GM19239 (cell line): ENCODE results near the gene OPHN1.

Experiments
- DNase-seq: peaks from one replicate; pipeline ENCODE4 v3.0.0; 2011; ENCODE audit warnings: low spot score; ENCODE audit not compliant: insufficient read length
- FAIRE-seq: peaks from 2 replicates; lab custom pipeline; 2011; peaks lifted over from hg19 to GRCh38; lab: Jason Lieb, UNC

The OPHN1 gene

DNA sequence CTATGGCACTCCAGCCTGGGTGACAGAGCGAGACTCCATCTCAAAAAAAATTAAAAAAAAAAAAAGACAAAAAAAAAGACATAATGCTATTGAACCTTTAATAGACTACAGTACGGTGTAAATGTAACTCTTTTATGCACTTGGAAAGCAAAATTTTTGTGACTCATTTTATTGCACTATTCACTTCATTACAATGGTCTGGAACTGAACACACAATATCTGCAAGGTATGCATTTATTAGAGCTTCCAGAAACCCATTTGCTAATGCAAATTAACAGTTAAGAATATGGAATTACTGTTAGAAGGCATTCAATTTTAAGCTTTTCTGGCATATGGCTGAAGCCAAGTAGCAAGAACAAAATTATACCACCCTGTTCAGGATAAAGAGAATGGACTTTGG, 176.3 kb downstream of the OPHN1 start:
- DNase-seq, result no peak
- FAIRE-seq, result no peak

DNA sequence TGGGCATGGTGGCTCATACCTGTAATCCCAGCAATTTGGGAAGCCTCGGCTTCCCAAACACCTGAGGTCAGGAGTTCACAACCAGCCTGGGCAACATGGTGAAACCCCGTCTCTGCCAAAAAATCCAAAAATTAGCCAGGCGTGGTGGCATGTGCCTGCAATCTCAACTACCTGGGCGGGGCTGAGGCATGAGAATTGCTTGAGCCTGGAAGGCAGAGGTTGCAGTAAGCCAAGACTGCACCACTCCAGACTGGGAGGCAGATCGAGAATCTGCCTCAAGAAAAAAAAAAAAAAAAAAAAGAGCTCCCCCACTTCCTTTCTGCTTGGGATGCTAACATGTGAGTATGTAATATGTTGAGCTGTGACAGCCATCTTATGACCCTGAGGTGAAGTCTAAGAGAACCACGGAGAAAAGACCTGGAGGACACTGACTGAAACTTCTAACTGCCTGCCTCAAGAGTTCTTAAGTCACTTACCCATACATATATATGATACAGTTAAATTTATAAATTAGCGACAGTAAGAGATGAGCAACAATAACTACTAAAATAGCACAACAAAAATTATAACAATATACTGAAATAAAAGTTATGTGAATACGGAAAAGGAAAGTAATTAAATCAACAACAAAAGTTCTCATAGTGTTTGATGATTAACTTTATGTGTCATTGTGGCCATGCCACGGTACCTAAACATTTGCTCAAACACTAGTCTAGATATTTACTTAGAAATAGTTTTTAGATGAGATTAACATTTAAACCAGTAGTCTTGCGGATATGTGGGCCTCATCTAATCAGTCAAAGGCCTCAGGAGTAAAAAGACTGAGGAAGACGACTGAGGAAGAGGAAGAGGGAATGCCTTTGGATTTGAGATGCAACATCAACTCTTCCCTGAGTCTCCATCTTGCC, 178.3 kb downstream of the OPHN1 start:
- DNase-seq, result no peak
- no peak for FAIRE-seq

DNA sequence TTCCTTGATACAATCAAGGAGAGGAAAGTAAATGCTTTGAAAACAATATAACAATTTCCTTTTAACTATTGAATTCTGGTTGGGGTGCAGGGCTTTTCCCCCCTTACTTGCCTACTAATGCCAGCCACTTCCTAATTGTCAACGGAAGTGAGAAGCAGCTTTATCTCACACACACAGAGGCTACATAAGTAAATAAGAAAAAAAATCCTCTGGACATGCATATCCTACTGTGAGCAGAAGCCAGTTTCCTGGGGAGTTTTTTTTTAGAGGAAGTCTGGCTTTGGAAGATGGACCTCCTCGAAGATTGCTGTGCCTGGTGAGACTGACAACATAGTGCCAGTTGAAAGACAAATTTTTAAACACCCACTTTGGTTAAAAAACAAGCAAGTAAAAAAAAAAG, 180.6 kb downstream of the OPHN1 start:
- FAIRE-seq, result no peak
- DNase-seq, result no peak

DNA sequence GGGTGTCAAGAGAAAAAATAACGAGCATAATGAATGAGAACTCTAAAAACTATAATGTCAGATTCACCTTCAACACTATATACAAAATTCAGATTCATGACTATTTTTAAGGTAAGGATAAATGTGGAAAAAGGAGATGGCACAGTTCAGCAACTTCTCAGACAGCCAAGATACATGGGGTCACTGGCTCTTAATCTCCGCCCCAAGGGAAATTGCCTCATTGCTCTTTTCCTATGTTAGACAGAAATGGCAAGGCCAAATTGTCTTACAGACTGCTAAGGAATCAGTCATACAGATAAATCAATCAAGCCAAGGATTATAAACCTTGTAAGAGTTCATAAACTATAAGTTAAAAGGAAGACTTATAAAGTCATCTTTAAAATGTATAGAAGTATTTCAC, 183.4 kb downstream of the OPHN1 start:
- FAIRE-seq (no peak), DNase-seq (no peak)

DNA sequence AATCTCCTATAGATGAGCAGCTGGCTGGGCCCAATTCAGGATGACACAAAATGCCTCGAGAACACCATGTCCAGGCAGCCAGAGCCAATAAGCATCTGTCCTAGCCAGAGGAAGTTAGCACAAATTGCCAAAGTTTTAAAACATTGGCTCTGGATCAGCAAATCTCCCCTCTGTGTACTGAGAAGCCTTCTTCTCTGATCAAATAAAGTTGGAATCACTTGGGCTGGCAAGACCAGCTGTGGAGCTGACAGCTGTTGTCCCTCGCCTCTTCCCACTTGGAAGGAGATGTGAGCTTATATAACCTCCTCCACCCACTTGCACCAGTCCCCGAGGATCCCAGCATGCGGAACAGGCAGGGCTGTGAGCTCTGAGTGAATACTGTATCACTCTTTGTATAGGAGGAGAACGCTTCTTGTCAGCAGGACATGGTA, 183.9 kb downstream of the OPHN1 start:
- FAIRE-seq, result no peak

DNA sequence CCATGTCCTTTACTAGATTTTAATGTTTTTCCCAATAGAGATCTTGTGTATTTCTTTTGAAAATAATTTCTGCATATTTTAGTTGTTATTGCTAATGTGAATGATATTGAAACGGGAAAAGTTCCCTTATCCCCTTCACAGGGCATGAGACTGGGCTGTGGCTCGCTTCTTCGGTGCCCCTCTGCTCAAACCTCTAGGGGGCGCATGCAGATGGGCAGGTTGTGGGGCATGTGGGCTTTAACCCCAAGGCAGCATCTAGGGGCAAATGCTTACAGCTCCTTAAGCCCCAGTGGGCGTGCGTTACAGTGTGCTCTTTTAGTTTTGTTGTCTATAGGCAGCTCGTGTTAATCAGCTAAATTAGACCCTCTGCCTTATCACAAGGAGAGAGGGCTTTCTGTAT, 194.7 kb downstream of the OPHN1 start:
- DNase-seq, result no peak
- no peak for FAIRE-seq

More for the DNA sequence above, 183.9 kb downstream of the OPHN1 start:
- no peak for DNase-seq

DNA sequence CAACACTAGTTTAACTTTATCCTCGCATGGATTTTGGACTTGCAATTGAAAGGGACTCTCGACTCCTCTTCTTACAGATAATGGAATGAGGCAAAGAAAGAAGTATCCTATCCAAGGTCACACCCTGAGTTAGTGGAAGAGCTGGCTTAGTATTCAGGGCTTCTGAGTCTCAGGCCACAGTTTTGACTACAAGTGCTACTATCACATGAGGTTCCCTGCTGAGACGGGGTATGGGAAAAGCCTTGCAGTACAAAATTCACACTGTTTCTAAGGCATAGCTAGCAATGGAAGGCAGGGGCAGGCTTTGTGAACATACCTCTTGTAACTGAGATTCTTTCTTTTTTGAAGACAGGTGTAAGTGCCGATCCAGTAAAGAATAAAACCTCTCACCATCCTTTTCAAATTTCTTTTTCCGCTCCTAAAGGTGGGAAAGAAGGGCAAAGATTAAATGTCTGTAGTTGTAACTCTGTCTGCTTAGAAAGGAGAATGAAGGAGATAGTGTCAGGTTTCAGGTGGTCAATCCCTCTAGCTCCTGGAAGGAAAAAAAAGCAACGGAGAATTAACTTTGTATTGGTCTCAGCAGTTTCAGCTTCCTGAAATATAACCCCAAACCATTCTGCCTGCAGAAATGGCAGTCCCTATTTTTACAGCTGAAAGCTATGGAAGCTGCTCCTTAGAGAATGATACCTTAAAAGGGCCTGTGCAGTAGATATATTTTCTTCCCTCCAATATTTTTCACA, 199.0 kb downstream of the OPHN1 start:
- DNase-seq, result no peak
- no peak for FAIRE-seq

DNA sequence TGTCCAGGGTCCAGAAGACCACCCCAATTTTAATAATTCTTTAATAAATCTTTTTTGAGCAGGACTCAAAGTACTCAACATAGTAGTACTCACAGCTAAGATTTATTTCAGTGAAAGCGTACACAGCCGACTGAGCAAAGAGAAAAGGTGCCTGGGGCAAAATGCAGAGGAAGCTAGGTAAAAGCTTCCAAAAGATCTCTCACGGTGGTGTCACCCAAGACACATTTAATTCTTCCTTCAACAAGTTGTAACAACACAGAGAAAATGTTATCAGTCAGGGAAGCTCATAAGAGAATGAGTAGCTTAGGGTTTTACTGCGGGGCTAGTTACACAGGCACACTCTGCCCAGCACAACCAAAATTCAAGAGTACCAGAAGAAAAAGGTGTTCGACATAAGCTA, 201.1 kb downstream of the OPHN1 start:
- DNase-seq, result no peak
- FAIRE-seq, result no peak

DNA sequence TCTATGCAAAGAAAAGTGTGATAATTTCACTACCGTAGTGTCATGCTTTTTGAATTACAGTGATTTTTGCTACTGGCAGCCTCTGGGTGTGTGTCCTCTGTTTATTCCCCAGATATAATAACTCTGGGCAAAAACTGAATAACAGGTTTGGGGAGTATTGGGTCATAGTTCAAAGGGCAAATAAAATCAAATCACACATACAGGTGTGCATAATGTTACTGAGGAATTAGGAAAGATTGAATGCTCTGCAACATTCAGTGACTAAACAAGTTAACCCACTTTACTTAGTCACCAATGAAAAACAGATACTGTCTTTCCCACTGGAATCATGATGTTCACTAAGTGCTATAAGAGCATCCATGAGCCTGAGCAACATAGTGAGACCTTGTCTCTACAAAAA, 224.3 kb downstream of the OPHN1 start:
- FAIRE-seq (no peak), DNase-seq (no peak)

DNA sequence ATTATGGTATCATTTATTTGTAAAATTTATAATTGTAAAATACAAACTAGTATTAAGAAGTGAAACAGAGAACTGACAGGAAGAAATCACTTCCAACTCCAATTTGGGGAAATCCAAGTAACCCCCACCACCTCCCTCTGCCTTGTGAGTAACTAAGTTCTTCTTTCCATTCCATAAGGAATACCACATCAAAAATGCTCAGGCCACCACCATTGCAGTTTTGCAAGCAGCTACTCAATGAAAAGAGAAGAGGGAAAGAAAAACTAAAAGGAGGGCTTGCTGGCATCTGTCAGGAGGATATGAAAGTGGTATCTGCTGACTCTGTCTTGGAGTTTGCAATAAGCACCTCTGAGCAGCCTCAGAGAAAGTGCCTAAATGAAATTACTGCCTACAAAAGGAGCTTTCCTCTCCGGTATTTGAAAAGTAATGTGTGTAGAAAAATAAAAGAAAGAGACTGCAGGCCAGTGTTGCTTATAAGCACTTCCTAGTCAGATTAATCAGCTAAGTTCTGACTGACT, 228.7 kb downstream of the OPHN1 start:
- FAIRE-seq (no peak), DNase-seq (no peak)

DNA sequence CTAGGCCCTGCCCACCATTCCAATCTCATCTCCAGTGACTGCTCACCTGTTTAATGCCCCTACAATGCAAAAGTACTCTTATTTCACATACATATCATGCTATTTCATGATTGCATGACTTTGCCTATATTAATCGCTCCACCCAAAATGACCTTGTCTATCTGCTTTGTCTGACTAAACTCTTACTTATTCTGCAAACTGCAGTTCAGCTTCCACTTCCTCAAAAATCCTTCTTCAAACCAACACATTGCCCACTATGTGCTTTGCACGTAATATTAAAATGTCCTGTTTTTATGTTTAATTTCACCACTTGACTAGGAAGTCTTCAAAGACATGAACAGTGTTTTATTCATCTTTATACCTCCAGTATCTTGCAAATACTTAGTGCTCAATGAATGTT, 229.6 kb downstream of the OPHN1 start:
- peak; percentile 73 for FAIRE-seq

DNA sequence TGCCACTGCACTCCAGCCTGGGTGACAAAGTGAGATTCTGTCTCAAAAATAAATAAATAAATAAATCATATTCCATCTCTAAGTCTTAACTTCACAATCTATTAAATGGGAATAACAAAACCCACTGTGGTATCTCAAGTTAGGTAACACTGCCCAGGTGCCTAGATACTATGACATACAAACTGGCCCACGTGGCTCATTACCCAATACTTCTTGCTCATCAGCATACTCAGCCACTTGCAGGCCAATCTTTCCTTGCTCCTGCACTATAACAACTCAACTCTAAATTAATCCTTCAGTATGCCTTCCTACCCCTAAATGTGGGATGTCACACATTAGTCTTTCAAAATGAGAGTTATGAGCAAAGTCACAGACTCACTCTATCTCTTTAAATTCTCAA, 230.1 kb downstream of the OPHN1 start:
- FAIRE-seq (no peak), DNase-seq (no peak)

More for the DNA sequence above, 229.6 kb downstream of the OPHN1 start:
- DNase-seq, result no peak

DNA sequence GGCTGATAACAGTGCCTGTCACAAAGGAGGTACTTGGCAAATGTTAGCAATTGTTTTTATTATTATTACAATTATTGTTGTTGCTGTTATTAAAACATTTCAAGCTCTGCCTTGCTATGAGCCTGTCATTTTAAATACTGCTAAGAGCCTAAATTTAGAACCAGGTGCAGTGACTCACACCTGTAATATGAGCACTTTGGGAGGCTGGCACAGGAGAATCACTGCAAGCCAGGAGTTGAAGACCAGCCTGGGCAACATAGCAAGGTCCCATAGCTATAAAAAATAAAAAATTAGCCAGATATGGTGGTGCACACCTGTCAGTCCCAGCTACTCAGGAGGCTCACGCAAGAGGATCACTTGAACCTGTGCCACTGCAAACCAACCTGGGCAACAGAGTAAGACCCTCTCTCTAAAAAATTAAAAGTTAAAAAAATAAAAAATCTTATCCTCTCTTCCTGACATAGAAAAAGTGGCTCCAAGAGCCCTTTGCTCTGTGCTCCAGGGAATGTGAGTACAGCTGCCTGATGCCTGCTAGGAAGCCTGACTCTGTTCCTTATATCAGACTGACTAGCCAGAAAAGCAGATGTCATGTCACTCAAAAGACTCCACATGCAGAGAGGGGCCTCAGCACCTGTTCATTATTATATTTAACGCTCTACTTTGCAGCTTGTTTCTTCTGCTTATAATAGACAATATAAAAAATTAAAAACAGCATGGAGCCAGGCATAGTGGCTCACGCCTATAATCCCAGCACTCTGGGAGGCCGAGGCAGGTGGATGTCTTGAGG, 234.0 kb downstream of the OPHN1 start:
- FAIRE-seq (no peak), DNase-seq (no peak)

DNA sequence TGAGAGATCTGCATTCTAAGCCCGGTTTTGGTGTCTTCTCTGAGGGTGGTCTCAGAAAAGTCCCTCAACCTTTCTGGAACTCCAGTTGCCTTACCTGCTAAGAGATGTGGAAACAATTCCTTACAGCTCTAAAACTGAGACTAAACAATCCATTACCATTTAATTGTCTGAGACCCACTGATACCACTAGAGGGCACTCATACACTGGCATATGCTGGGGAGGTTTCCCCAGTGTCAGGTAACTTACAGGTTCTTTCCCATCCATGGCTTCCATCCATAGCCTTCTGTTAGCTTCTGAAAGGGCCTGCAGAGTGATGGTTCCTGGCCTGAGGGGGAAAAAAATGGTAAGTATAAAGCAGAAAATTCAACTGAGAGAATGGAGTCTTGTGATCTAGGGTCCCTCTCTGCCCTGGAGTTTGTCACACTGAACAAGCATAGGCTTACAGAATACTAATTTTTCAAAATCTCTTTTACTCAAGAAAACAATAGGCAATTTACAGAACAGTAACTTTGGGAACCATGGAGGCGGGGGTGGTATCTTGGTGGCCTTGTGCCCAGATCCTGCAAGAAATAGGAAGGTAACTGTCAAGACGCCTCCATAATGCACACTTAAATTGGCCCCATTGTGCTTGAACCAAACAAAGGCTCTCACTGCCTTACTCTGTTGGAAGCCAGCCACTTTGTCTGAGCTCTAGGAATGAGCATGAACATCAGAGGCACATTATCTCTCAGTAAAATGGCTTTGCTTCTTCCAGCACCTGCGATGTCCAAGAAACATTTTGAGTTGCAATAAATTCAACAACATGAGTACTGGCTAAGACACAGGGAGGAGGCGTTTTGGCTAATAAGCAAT, 236.1 kb downstream of the OPHN1 start:
- DNase-seq, result peak; percentile 13
- peak; percentile 61 for FAIRE-seq

DNA sequence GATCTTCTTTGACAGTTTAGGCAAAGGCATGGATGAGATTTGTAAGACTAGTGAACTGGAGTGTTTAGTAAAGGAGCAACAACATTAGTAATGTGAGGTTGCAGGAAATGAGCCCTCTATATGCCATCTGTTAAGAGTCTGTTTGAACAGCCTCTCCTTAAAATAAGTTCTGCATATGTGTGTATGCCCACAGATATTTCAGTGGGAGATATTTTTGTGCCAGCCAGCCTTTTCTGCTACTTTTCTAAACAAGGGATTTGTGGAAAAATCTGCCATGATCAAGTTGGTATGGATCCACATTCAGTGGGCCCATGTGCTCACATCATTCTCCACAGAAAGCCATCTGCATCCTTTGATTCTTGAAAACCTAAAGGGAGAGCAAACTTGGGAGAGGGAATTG, 237.7 kb downstream of the OPHN1 start:
- DNase-seq (no peak), FAIRE-seq (no peak)

DNA sequence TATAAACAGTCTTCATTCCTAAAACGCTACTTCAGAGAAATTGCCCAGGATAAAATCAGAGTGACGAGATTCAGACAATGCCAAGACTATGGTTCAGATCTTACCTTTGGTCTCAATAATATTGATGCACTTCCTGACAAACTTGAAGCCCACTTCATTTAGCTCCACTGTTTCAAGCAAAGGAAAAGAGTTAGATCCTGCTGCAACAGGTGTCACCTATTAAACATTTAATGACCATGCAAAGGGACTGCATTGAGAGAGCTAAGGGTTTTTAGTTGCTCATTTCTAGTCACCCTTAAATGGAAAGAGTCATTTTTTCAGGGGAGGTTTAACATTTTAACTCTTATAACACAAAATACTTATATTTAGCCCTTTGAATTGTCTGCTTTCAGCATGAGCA, 239.5 kb downstream of the OPHN1 start:
- FAIRE-seq (no peak), DNase-seq (no peak)

DNA sequence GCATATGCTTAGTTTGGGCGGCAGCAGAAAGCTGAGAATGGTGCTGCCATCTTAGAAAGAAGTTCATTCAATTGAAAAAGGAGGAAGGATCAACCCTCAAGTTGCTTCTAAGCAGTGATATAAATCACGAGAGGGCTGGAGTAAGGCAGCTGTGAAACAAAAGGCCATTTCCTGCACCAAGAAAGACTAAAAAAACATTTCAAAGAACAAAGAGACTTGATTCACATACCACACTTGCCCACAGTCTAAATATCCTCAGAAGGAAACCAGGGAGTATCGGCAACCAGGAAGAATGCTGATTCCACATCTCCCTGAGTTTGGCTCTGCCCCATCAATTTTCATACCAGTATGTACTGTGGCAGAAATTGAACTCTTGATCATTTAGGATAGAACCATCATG, 240.1 kb downstream of the OPHN1 start:
- DNase-seq, result no peak
- FAIRE-seq, result no peak

DNA sequence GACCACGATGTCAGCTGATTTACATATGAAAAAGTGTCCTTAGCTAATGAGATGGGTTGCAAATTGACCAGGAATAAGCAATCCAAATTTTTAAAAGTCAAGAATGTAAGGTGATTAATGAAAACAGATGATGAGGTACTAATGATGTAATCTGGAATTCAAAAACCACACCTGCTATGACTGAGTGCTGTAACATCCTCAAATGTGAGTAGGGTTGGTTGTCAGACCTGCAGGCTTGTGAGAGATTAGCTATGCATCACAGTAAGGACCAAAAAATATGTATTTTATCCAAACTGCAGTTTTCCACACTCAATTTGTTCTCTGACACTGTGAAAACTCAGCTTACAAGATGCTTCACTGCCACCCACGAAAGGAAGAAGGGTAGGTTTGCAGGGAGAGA, 242.5 kb downstream of the OPHN1 start:
- no peak for DNase-seq
- FAIRE-seq, result no peak

DNA sequence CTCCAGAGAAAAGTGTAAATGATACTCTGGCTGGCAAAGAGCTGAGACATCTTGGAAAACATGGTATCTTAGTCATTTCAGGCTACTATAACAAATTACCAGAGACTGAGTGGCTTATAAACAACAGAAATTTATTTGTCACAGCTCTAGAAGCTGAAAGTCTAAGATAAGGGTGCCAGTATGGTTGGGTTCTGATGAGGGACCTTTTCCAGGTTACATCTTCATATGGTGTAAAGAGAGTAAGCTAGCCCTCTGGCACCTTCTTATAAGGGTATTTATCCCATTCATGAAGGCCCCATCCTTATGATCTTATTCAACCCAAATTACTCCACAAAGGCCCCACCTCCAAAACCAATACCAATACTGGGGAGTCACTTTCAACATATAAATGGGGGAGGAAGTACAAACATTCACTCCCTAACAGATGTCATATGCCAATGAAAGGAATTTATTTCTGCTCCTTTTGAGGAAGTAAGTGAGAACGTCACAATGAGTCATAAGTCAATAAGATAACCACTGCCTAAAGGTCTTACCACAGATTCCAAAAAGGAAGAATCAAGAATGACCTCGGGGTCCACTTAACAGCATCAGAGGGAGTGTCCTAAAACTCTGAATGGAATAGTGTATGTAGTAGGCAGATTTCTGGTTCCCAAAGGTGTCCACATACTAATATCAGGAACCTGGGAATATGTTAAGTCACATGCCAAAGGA, 246.6 kb downstream of the OPHN1 start:
- FAIRE-seq, result no peak
- DNase-seq, result no peak
